ENCODE results near the gene PDE1C.

Gene PDE1C

GRCh38 chr7:31702354-31702753 is 367.9 kb downstream of the PDE1C start:
- DNase-seq (ENCODE audit: low read depth): no peak
- H3K4me3 ChIP-seq (ENCODE audit: low read length): no peak overlapping the region
- TF ChIP-seq CTCF (IDR thresholded peaks at IDR 0.05; ENCODE audit: insufficient read depth, low read depth, low read length, missing control alignments): no peak
